ENCODE data around the gene LARP1B.
"Not testable (repeated sequence)": the region's sequence is repeated elsewhere in the genome, so short reads cannot be mapped to it uniquely, and the experiment has no call there.

The LARP1B gene

DNA sequence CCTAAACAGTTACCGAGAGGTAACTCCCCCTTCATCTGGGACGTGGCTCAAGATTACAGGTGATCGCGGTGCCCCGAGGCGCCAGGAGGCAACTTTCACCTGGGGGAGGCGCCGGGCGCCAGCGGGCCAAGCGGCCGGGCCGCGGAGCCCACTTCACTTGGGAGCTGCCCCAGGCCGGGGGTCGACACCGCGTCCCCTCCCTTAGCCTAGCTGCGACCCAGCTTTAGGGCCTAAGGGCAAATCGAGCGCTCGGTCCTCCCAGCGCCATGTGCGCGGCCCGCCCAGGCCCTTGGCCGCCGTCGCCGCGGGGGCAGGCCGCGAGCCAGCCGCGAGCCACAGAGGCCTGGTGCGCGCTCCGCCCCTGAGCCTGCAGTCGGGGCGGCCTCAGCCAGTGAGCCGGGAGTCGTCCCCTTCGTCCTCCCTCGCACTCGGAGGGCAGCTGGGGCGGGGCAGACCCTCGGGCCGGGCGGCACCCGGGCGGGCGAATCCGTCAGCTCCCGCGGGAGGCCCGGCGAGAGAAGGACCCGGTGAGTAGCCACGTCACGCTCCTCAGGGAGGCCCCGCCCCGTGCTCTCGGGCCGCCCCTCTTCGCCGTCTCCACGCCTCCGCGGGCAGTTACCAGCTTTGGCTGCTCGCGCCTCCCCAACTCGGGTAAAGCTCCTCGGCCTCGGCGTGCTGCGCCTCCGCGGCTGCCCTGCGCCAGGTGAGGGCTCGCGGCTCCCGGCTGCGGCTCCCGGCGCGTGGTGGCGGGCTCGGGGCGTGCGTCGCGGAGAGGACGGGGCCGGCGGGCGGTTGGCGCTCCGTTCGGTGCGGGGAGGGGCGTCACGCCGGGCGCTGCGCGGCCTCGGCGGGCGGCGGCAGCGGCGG lies at the start of gene LARP1B:
Gene LARP1B, plus strand, starts transcription at position 614 of the 867 bp plus-strand sequence. CDS start 13,640 bp downstream, outside the sequence.
- peak; percentile 95 for DNase-seq

DNA sequence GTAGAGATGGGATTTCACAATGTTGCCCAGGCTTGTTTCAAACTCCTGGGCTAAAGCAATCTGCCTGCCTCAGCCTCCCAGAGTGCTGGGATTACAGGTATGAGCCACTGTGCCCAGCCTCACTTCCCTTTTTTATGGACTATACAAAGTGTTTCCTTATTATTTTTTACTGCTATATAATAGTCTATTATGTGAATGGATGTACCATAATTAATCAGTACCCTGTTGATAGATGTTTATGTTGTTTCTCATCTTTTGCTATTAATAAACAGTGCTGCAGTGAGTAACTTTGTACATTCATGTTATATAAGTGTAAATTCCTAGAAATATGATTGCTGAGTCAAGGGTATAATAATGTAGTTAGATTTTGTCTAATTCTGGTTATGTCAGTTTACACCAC lies 35.8 kb upstream of the LARP1B start:
- DNase-seq, result no peak

DNA sequence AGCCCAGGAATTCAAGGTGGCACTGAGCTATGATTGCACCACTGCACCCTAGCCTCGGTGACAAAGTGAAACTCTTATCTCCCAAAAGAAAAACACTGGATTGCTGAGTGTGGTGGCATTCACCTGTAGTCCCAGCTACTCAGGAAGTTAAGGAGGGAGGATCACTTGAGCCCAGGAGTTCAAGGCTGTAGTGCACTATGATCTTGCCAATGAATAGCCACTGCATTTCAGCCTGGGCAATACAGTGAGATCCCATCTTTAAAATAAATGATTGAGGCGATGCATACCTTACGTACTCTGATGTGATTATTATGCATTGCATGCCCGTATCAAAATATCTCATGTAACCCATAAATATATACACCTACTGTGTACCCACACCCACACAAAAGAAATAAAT lies 31.2 kb upstream of the LARP1B start:
- no peak for DNase-seq

DNA sequence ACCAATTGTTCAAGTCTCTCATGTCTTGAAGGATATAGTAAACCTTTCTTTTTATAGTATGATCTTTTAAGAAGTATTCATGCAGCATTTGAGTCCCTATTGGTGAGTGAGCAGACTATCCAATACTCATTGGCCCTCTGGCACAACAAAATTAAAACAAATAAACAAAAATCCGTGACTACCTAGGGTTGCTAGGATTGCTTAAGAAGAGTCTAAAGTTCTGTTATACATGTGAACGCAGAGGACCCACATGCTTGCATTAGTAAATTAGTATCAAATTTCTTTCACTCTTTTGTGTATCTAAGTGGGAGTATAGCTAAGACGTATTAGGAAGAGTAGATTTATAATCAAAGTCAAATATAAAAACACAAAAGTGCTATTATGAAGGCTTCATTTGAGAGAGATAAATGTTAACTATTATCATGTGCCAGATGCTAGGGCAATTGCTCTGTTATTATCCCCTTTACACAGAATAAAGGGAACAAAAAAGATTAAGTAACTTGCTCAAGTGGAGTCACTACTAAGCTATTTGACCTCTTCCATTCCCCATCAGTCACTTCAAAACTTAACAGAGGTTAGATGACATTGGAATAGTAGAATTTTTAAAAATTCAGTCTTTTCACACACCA lies 29.2 kb upstream of the LARP1B start:
- no peak for DNase-seq

DNA sequence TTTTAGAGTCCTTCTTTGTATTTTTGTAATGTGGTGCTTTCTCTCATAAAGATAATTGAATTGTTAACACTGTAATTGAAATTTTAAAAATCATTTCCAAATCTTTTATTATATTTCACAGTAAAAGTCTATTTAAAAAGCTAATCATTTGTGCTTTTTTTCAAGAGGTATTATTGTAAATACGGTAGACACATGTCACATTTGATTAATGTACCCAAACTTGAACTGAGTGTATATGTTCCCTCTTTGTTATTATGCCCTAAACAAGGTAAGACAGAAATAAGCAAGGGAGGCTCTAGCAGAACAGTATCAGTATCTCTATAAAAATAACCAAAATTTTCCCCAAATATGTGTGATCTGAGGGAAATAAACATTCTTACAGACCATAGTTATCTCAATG lies 21.5 kb upstream of the LARP1B start:
- no peak for DNase-seq

DNA sequence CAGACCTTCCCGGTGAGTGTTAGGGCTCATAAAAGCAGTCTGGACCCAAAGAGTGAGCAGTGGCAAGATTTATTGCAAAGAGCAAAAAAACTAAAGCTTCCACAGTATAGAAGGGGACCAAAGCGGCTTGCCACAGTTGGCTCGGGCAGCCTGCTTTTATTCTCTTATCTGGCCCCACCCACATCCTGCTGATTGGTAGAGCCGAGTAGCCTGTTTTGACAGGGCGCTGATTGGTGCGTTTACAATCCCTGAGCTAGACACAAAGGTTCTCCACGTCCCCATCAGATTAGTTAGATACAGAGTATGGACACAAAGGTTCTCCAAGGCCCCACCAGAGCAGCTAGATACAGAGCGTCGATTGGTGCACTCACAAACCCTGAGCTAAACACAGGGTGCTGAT lies 14.1 kb upstream of the LARP1B start:
- DNase-seq, result not testable (repeated sequence)

DNA sequence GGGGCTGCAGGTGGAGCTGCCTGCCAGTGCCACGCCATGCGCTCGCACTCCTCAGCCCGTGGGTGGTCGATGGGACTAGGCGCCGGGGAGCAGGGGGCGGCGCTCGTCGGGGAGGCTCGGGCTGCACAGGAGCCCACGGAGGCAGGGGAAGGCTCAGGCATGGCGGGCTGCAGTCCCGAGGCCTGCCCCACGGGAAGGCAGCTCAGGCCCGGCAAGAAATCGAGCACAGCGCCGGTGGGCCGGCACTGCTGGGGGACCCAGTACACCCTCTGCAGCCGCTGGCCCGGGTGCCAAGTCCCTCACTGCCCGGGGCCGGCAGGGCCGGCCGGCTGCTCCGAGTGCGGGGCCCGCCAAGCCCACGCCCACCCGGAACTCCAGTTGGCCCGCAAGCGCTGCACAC lies 13.6 kb upstream of the LARP1B start:
- not testable (repeated sequence) for DNase-seq

DNA sequence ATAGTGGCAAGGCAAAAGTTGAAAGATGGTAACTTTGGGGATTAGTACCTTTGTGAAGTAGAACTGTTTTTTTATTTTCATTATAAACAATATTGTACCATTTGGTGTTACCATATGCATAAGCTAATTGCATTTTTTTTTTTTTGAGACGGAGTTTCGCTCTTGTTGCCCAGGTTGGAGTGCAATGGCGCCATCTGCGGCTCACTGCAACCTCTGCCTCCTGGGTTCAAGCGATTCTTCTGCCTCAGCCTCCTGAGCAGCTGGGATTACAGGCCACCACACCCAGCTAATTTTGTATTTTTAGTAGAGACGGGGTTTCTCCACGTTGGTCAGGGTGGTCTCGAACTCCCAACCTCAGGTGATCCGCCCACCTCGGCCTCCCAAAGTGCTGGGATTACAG lies 9.9 kb upstream of the LARP1B start:
- DNase-seq, result not testable (repeated sequence)

DNA sequence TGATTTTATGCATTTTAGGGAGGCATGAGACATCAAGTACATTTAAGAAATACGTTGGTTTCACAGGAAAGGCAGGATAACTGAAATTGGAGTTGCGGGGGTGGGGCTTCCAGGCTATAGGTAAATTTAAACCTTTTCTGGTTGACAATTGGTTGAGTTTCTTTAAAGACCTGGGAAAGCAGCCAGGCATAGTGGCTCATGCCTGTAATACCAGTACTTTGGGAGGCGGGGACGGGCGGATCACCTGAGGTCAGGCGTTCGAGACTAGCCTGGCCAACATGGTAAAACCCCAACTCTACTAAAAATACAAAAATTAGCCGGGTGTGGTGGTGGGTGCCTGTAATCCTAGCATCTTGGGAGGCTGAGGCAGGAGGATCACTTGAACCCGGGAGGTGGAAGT lies 6.2 kb upstream of the LARP1B start:
- not testable (repeated sequence) for DNase-seq

DNA sequence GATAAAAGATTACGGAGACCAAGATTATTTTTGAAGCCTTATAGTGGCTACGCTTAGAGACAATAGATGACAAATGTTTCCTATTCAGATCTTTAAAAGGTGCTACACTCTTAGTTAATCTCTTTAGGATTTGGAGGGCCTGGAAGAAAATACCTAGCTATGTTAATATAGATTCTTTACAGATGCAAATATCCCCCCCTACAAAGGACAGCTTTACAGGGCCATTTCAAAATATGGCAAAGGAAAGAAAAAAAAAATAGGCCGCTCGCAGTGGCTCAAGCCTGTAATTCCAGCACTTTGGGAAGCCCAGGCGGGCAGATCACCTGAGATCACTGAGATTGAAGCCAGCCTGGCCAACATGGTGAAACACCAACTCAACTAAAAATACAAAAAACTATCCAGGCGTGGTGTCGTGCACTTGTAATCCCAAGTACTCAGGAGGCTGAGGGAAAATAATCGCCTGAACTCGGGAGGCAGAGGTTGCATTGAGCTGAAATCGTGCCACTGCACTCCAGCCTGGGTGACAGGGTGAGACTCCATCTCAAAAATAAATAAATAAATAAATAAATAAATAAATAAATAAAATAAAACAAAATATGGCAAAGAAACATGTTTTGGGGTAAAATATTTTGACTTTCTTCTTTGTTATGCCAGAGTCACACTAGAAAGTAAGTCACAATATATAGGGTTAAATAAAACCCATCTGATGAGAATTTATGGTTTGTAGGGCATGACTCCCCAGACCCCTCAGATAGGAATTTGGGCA lies 5.5 kb upstream of the LARP1B start:
- not testable (repeated sequence) for DNase-seq

DNA sequence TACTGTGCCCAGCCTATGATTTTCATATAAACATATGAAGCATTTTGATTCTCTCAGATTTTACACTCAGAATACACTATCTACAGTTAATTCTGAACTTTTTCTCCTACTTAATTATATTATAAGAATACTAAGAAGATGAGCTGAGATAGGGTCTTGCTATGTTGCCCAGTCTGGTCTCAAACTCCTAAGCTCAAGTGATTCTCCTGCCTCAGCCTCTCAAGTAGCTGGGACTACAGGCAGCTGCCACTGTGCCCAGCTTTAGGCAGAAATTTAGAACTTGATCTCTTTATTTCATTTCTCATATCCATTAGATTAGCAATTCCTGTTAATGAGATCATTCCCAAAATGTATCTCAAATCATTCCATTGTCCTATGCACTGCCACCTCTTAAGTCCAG lies 4.7 kb upstream of the LARP1B start:
- no peak for DNase-seq

DNA sequence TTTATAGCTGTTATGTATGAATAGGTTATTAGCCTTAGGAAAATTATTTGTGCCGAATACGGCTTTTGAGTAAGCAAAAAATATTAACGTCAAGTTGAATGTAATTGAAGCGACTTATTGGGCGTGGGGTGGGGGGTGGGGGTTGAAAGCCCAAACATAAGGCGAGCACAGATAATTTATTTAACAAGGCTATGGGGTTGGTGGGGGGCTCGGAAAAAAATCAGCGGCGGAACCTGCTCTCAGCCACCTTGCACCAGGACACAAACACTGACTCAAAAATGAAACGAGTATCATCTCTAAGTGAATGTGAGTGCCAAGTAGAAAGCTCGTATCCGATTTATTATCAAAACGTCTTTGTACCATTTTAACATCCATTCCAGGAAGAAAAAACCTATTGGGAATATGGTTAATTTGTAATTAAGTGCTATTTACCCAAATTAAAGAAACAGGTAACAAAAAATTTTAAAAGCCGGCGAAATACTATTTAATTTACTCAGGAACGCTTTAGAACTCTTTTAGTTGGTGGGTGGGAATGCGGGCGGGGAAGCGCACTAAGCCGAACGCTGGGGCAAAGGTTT lies 902 bp upstream of the LARP1B start:
- DNase-seq, result no peak

DNA sequence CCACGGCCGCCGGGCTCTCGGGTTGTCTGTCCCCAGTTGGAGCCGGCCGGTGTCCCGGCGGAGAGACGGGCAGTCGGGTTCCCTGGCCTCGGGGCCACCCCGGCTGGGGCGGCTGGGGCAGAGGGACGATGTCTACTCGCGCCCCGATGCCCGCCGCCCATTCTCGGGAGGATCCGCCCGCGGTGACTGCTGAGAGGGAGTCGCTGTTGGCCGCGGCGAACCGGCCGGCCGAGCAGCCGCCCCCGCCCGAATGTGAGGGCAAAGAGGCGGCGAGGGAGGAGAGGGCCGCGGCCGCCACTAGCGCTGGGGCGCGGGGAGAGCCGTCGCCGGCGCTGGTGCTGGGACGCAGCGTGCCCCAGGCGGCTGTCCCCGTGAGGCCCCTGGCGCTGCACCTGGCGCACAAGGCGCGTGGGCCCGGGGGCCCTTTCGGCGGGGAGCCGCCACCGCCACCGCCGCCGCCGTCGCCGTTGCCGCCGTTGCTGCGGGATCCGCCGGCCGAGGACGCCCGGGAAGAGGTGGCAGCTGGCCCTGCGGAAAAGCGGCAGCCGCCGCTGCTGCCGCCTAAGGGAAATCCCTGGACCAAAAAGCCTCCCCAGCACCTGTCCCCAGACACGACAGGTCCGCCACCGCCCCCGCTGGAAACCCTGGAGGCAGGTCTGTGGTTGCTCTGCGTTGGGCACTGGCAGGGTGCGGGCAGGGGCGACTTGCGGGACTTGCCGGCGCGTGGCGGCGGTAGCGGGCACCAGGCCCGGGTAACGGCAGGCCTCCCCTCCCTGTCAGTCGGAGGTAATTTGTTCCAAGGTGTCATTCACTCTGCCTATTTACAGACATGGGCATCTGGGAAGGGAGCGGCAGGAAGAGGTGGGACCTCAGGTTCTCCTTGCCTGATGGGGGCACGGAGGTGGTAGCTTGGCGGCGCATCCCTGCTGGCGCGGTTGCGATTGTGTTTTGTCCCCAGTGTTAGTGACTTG lies 739 bp downstream of the LARP1B start:
- peak; percentile 63 for DNase-seq

DNA sequence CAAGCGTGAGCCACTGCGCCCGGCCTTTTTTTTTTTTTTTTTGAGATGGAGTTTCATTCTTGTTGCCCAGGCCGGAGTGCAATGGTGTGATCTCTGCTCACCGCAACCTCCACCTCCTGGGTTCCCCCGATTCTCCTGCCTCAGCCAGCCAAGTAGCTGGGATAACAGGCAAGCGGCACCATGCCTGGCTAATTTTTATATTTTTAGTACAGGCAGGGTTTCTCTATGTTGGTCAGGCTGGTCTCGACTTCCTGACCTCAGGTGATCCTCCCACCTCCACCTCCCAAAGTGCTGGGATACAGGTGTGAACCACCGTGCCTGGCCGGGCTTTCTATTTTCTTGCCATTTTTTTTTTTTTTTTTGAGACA lies 5.3 kb downstream of the LARP1B start:
- DNase-seq, result not testable (repeated sequence)

DNA sequence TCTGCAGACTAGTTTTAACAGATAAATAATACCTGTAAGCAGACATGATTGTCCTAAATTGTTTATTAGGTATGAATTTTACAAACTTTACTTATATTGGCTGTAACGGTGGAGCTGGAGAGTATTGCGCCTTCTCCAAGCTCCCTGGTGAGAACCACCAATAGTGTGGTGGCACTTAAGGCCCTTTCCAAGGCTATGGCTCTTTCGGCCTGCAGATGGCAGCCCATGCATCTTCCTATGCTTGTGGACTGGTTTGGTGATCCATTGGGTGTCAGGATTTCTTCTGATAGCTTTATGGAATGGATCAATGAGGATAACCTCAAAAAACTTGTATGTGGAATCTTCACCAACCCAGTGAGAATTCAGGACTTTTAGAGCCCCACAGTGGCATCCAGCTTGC lies 7.8 kb downstream of the LARP1B start:
- DNase-seq, result no peak

DNA sequence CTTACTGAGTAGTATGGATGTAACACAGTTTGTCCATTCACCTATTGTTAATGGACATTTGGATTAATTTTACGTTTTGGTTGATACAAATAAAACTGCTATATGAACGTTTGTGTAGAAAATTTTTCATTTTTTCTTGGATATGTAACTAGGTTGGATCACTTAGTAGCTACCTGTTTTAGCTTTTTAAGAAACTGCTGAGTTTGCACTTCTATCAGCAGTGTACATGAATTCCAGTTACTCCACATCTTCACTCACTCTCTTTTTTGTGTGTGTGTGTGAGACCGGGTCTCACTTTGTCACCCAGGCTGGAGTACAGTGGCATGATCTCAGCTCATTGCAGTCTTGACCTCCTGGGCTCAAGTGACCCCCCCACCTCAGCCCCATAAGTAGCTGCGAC lies 15.4 kb downstream of the LARP1B start:
- no peak for DNase-seq

DNA sequence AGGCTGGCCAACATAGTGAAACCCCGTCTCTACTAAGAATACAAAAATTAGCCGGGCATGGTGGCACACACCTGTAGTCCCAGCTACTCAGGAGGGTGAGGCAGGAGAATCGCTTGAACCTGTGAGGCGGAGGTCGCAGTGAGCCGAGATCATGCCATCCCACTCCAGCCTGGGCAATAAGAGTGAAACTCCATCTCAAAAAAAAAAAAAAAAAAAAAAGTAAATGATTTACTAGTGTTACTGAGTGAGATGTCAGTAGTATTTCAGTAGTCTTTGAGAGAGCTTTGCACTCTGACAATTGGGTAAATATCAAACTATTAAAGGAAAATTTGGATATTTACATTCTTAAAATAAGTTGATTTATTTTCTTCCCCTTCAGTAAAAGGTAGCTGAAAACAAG lies 34.2 kb downstream of the LARP1B start:
- DNase-seq, result not testable (repeated sequence)

DNA sequence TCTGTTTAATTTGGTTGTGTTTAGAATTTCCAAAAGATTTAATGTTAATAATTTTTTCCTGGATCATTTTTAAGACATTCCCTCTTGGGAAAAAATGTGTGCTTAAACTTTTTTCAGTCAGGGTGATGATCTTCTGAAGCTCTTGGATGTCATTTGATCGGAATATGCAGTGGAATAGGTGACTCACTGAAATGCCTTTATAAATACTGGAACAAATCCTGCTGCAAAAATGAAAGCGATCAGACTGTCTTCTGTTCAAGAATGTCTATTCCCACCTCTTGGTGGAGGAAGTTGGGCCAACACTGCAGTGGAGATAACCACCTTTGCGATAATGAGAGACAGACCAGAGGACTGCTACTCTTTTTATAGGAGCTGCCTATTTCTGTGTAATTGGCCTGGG lies 46.7 kb downstream of the LARP1B start:
- no peak for DNase-seq

DNA sequence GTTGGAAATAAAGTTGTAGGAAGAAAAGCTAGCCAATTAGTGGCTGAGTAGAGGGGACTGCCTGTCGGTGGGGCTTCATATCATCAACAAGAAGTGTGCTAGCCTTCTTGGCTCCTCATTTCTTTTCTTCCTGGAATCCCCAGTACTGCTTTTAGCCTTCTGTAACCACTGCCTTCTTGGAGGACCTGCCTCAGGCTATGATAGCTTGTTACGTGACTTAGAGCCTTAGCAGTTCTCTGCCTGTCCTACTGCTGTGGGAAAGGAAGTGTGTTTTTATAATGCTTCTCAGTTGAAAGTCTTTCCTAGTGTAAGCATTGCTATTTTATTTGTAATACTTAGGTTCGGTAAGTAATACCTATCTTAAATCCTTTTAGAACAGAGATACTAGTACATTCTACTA lies 61.9 kb downstream of the LARP1B start:
- DNase-seq, result no peak

DNA sequence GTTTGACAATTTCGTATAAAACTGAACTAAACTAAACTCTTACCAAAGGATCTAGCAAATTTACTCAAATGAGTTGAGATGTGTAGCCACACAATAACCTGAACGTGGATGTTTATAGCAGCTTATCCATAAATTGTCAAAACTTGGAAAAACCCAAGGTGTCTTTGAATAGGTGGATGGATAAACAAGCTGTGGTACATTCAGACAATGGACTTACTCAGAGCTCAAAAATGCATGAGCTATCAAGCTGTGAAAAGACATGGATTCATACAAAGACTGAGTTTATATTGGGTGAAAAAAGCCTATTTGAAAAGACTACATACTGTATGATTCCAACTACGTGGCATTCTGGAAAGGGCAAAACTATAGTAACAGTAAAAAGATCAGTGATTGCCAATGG lies 69.5 kb downstream of the LARP1B start:
- no peak for DNase-seq

DNA sequence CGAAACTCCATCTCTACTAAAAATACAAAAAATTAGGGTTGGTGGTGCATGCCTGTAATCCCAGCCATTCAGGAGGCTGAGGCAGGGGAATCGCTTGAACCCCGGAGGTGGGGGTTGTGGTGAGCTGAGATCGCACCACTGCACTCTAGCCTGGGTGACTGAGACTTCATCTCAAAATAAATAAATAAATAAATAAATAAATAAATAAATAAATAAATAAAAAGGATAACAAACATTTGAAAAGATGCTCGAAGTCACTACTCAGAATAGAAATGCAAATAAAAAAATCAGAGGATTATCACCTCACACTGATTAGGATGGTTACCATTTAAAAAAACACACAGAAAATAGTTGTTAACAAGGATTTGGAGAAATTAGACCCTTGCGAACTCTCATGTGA lies 73.8 kb downstream of the LARP1B start:
- no peak for DNase-seq

DNA sequence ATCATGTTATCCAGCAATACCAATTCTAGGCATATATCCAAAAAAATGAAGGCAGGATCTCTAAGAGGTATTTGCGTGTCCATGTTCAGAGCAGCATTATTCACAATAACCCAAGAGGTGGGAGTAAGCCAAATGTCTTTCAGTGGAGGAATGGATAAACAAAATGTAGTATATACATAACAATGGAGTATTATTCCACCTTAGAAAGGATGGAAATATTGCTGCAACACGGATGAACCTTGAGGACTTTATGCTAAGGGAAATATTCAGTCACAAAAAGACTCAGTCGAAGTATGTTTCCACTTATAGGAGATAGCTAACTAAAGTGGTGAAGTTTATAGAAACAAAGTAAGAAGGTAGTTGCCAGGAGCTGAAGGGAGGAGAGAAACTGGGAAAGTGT lies 74.3 kb downstream of the LARP1B start:
- DNase-seq, result no peak

Data from activated CD8-positive, alpha-beta memory T cell treated with anti-CD3 and anti-CD28 coated beads, Interleukin-2, amount 50 U/mL, for 4 hours (primary cell).